Psoas muscle (tissue), 8 donors: Measurements from ENCODE around the gene TMEM69. TPM values are rescaled to one million over a fixed set of nuclear protein-coding genes. Genes with fewer than 3 reads are reported as not detected.

Source experiments
- ATAC-seq, 4 donors: fragments of 200-7000 bp; cut with Tn5 transposase; one replicate each; pipeline ENCODE4 v1.9.1; 2020; ENCODE audit warnings: moderate library complexity in 3 of 4, mild to moderate bottlenecking in 2 of 4
- DNase-seq, 2 donors: peaks; one replicate each; pipeline ENCODE4 v3.0.0-alpha.2; 2020
- H3K27ac ChIP-seq: fragments of 200-600 bp; one replicate; pipeline ENCODE4 v1.8.0; 2022
- H3K27me3 ChIP-seq, 3 donors: fragments of 200-600 bp in 1 of 3; one replicate each; pipeline versions ENCODE4 v1.6.1 to v1.8.0; 2013 to 2022; ENCODE audit warnings: low read length in 2 of 3, mild to moderate bottlenecking in 2 of 3, moderate library complexity in 1 of 3; ENCODE audit not compliant: insufficient read depth in 3 of 3
- H3K36me3 ChIP-seq, 2 donors: fragments of 200-600 bp in 1 of 2; one replicate each; pipeline versions ENCODE4 v1.6.1 to v1.8.0; 2013 to 2022; ENCODE audit warnings: low read depth in 1 of 2, mild to moderate bottlenecking in 1 of 2, moderate library complexity in 1 of 2; ENCODE audit not compliant: insufficient read depth in 1 of 2
- H3K4me1 ChIP-seq: fragments of 200-600 bp; one replicate; pipeline ENCODE4 v1.8.0; 2022
- H3K4me3 ChIP-seq: fragments of 200-600 bp; one replicate; pipeline ENCODE4 v1.8.0; 2022; ENCODE audit warnings: mild to moderate bottlenecking
- H3K9me3 ChIP-seq: fragments of 200-600 bp; one replicate; pipeline ENCODE4 v1.8.0; 2022
- WGBS, 3 donors: extraction: QIAGEN DNeasy Blood & Tissue Kit; methylation state at CpG; one replicate each; pipeline versions ENCODE4 v1.1.6 to v1.1.7; 2013; 5-methylcytosine and 5-hydroxymethylcytosine counted together
- intact Hi-C, 2 donors: fragments of 100-400 bp; cut with DNase I; formaldehyde crosslinking; loops; one replicate each; pipeline versions ENCODE4 v1.11.0 to v1.14.2; 2022
- polyA plus RNA-seq, 3 donors: library from polyadenylated mRNA; stranded (reverse); fragments of 200-250 nt; gene quantifications; one replicate each; pipeline ENCODE4 v1.2.3, GENCODE V29; 2013
- total RNA-seq, 4 donors: library from RNA; stranded (reverse); fragmentation: NEBNext Ultra II Directional in 2 of 4; extraction: Animal tissue kit (Norgen Biotek cat#: 25700) in 2 of 4; gene quantifications; one replicate each; pipeline versions ENCODE4 v1.2.1 to v1.2.4, GENCODE V29; 2021 to 2023
- TF ChIP-seq, protein P1 (sequence below): fragments of 200-600 bp; IDR thresholded peaks from one replicate; pipeline ENCODE4 v1.8.0; 2022; ENCODE audit warnings: antibody characterized with exemption
- donor health status: healthy with polysubstance abuse.
- donor health status: DM: no; HTN: no; CAD: no; lungs with moderate emphysema.
- donor health status: Bipolar disorder and iron deficiency.
- donor health status: healthy.
- donor health status: DM: yes; HTN: yes; CAD: no.
- donor health status: DM: no; HTN: no; CAD: no.
- donor health status: DM: no; HTN: no; CAD: no.
- donor health status: DM: yes; HTN: yes; CAD: no.

The TMEM69 gene
- total and polyA plus RNA-seq, 7 donors = 15.3 to 50.8 (median 21.8) TPM

DNA sequence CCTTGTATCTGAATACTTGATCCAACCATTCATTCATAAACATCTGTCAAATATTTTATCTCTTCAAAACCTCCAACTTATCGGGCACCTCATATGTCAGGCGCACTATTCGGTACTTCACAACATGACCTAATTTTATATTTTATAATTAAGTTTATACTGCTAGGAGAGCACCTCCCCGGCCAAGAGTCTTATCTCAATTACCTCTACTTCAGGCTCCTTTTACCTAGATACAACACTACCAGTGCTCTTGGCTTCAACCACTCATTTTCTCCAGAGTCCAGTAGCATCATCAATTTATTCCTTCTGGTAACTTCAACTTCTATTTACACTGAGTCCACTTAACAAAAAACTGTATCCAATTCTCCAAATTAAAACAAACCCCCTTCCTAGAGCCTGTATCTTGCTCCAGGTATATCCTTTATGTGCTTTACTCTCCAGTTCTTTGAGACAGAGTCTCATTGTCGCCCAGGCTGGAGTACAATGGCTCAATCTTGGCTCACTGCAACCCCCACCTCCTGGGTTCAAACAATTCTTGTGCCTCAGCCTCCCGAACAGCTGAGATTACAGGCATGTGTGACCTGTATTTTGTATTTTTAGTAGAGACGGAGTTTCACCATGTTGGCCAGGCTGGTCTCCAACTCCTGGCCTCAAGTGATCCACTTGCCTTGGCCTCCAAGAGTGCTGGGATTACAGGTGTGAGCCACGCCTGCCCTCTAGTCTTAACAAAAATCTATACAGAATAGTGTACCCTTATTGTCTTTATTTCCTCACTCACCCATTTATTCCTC lies 20.5 kb upstream of the TMEM69 start:
- H3K4me3 ChIP-seq = peak overlapping the region; percentile 2
- WGBS, 3 donors = 54 to 70% (median 60%) methylated on average over 8 of the region's 8 CpGs
- peak overlapping the region; percentile 33 for H3K27ac ChIP-seq
- H3K27me3 ChIP-seq = no peaks in the 10 kb centered on the region
- intact Hi-C loops = no loop called here
- DNase-seq = no peak
- H3K9me3 ChIP-seq = no peaks in the 10 kb centered on the region
- H3K4me1 ChIP-seq = peaks cover 63% of the 10 kb centered on the region
- TF ChIP-seq, protein P1, sequence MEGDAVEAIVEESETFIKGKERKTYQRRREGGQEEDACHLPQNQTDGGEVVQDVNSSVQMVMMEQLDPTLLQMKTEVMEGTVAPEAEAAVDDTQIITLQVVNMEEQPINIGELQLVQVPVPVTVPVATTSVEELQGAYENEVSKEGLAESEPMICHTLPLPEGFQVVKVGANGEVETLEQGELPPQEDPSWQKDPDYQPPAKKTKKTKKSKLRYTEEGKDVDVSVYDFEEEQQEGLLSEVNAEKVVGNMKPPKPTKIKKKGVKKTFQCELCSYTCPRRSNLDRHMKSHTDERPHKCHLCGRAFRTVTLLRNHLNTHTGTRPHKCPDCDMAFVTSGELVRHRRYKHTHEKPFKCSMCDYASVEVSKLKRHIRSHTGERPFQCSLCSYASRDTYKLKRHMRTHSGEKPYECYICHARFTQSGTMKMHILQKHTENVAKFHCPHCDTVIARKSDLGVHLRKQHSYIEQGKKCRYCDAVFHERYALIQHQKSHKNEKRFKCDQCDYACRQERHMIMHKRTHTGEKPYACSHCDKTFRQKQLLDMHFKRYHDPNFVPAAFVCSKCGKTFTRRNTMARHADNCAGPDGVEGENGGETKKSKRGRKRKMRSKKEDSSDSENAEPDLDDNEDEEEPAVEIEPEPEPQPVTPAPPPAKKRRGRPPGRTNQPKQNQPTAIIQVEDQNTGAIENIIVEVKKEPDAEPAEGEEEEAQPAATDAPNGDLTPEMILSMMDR = no peak
- no peaks in the 10 kb centered on the region for H3K36me3 ChIP-seq
- peak; percentile 33 to 60 (median 38) for ATAC-seq

DNA sequence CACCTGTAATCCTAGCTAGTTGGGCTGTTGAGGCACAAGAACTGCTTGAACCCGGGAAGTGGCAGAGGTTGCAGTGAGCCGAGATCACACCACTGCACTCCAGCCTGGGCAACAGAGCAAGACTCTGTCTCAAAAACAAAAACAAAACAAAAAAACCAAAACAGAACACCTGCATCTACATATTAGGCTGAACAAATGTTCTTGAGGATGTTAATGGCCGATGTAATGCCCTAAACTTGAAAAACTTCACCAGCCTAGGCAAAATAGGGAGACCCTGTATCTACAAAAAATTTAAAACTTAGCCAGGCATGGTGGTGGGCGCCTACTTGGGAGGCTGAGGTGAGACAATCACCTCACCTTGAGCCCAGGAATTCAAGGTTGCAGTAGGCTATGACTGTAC lies 19.5 kb upstream of the TMEM69 start:
- TF ChIP-seq, protein P1 = no peak
- DNase-seq (no peak), ATAC-seq (no peak)
- intact Hi-C loops = no loop called here
- Histone ChIP-seq H3K27ac (peak overlapping the region; percentile 75), H3K9me3 (no peaks in the 10 kb centered on the region), H3K27me3 (no peaks in the 10 kb centered on the region), H3K4me3 (no peak overlapping the region), H3K36me3 (no peaks in the 10 kb centered on the region), H3K4me1 (peaks cover 63% of the 10 kb centered on the region)
- 78 to 94% (median 86%) methylated on average over 4 of the region's 4 CpGs for WGBS, 3 donors

DNA sequence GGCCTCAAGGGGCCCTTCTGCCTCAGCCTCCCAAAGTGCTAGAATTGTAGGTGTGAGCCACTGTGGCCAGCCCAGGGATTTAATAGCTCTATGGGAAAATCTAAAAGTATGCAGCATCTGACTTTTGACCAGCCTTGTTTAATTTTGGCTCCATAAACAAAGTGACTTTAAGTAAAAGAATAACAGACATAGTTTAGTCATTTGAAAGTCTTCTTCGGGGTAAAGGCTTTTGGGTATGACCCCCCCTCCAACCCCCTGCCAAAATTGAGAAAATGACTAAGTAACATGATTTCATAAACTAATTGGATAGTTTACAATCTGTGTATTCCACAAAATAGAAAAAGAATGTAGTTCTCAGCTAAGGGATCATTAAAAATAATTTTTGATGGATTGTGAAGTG lies 18.6 kb upstream of the TMEM69 start:
- Histone ChIP-seq H3K27me3 (no peaks in the 10 kb centered on the region), H3K9me3 (no peaks in the 10 kb centered on the region), H3K27ac (peak overlapping the region; percentile 75), H3K4me1 (peaks cover 71% of the 10 kb centered on the region), H3K4me3 (peak overlapping the region; percentile 28), H3K36me3 (no peaks in the 10 kb centered on the region)
- intact Hi-C loops = no loop called here
- TF ChIP-seq, protein P1 = no peak
- DNase-seq (no peak), ATAC-seq (no peak)
- WGBS, 3 donors = 56 to 81% (median 78%) methylated on average over 1 of the region's 1 CpG

DNA sequence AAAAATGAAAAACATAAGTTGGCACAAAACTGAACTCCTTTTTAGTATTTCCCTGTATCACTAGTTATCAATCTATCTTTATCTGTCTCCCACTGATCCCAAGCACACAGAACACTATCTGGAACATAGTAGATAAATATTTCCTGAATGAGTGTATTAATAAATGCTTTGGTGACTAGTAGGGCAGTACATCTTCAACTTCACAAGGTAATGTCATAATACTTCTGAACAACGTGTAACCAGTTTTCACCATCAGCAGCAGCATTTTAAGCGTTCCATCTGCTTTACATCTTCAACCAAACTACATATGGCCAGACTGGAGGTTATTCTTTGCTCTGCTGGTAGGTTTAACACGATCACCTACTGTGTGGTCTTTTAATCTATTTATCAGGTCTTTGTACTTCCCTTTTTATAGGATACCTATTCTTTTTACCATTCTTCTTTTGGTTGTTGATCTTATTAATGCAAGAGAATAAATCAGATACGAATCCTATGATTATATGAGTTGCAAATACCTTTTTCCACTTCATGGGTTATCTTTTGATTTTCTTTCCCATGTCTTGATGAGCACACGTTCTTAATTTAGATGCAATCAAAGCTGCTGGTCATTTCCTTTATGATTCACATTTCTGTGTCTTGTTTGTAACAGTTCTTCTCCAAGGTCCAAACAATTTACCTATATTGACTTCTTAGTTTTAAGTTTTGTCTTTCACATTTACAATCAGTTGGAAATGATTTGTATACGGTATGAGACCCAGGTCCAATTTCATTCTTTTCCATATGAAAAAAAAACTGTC lies 17.9 kb upstream of the TMEM69 start:
- Histone ChIP-seq H3K4me3 (peak overlapping the region; percentile 28), H3K27me3 (no peaks in the 10 kb centered on the region), H3K4me1 (peaks cover 77% of the 10 kb centered on the region), H3K36me3 (no peaks in the 10 kb centered on the region), H3K9me3 (no peaks in the 10 kb centered on the region), H3K27ac (peak overlapping the region; percentile 75)
- DNase-seq = no peak
- peak; percentile 48 to 76 (median 70) for ATAC-seq
- intact Hi-C loops = no loop called here
- whole genome bisulfite sequencing, 3 donors = 43 to 65% (median 53%) methylated on average over 6 of the region's 6 CpGs
- TF ChIP-seq, protein P1 = no peak
